Activated CD4-positive, CD25-positive, alpha-beta regulatory T cell (primary cell): ENCODE data around the gene PTPN11.
"Not testable (repeated sequence)": the region's sequence is repeated elsewhere in the genome, so short reads cannot be mapped to it uniquely, and the experiment has no call there.

Experiments used
- DNase-seq, 4 experiments: peaks; one replicate each; lab custom pipeline; 2025; lab: John Stamatoyannopoulos, UW

PTPN11 gene

GRCh38 chr12:112409064-112409905 is 9.5 kb upstream of the PTPN11 start, which contains the start of gene RPL6:
Gene RPL6, minus strand, starts transcription at chr12:112409605. Its CDS starts 949 bp downstream, at chr12:112408656.
- DNase-seq, result peak; percentile 53 to 67 (median 59)

GRCh38 chr12:112409906-112410244 is 8.9 kb upstream of the PTPN11 start:
- no peak for DNase-seq

GRCh38 chr12:112413855-112414625 is 4.7 kb upstream of the PTPN11 start:
- no peak for DNase-seq

- not testable (repeated sequence) for DNase-seq
These were observed 3.3 kb upstream of the PTPN11 start for GRCh38 chr12:112415457-112415856.

GRCh38 chr12:112418273-112418607 is 507 bp upstream of the PTPN11 start:
- DNase-seq, result no peak

GRCh38 chr12:112419297-112420133 is 768 bp downstream of the PTPN11 start:
- peak in 1 of 4 experiments; percentile 33 for DNase-seq

GRCh38 chr12:112420740-112421139 is 2.0 kb downstream of the PTPN11 start:
- DNase-seq, result no peak

- no peak for DNase-seq
These were observed 2.6 kb downstream of the PTPN11 start for GRCh38 chr12:112421363-112421762.

GRCh38 chr12:112422531-112422930 is 3.8 kb downstream of the PTPN11 start:
- DNase-seq, result no peak

GRCh38 chr12:112424126-112424525 is 5.4 kb downstream of the PTPN11 start:
- no peak for DNase-seq

GRCh38 chr12:112425582-112426382 is 7.0 kb downstream of the PTPN11 start:
- no peak for DNase-seq

- no peak for DNase-seq
These were observed 9.0 kb downstream of the PTPN11 start for GRCh38 chr12:112427760-112428159.

- no peak for DNase-seq
These were observed 12.2 kb downstream of the PTPN11 start for GRCh38 chr12:112430929-112431328.

GRCh38 chr12:112431965-112432364 is 13.2 kb downstream of the PTPN11 start:
- no peak for DNase-seq

- DNase-seq, result no peak
These were observed 14.8 kb downstream of the PTPN11 start for GRCh38 chr12:112433551-112433950.

- DNase-seq, result not testable (repeated sequence)
These were observed 19.9 kb downstream of the PTPN11 start for GRCh38 chr12:112438645-112439044.

GRCh38 chr12:112439769-112440168 is 21.0 kb downstream of the PTPN11 start:
- no peak for DNase-seq

- not testable (repeated sequence) for DNase-seq
These were observed 21.9 kb downstream of the PTPN11 start for GRCh38 chr12:112440653-112441052.

- DNase-seq, result no peak
These were observed 25.2 kb downstream of the PTPN11 start for GRCh38 chr12:112443916-112444315.

- no peak for DNase-seq
These were observed 27.4 kb downstream of the PTPN11 start for GRCh38 chr12:112446008-112446725.

- DNase-seq, result no peak
These were observed 28.4 kb downstream of the PTPN11 start for GRCh38 chr12:112447106-112447505.
